Ramos (cell line): ENCODE measurements around the gene YIF1A.
"Not testable (repeated sequence)": the region's sequence is repeated elsewhere in the genome, so short reads cannot be mapped to it uniquely, and the experiment has no call there.

Experiments
- in situ Hi-C: fragments of 300-500 bp; cut with MboI; formaldehyde crosslinking; loops from one replicate; pipeline ENCODE4 v1.14.3; 2022; ENCODE audit warnings: low sequenced_read_pairs; ENCODE audit not compliant: unreplicated experiment

YIF1A gene

DNA sequence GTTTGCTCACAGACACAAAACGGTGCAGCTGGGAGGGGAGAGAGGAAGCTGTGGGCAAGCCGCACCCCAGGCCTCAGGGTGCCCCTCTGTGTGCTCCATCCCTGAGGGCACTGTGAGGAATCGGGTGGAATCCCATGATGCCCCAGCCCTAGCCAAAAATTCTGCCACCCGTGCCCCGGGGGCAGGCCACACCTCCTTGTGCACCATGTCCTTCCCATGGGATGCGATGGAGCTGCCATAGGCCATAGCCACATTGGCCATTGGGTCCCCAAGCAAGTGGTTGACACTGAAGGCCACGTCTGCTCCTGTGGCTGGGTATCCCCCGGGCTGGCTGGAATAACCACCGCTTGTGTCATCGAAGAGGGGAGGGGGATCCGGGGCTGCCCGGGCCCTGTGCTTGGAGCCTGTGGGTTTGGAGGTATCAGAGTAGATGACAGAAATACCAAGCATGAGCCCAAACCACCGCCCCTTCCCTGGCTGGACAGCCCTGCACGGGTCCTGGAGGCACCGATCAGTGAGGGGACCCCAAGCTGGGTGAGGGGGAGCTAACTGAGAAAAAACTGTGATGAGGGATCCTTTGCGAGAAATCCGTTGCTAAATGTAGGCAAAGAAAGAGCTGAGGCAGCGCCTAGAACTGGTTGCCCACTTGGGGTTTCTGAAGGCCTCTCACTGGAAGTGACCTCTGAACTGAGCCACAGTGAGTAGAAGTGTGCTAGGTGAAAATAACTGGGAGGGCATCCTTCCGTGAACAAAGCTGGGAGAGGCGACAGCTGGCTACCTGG, 863 bp downstream of the YIF1A start:
- in situ Hi-C loops = no loop called here

DNA sequence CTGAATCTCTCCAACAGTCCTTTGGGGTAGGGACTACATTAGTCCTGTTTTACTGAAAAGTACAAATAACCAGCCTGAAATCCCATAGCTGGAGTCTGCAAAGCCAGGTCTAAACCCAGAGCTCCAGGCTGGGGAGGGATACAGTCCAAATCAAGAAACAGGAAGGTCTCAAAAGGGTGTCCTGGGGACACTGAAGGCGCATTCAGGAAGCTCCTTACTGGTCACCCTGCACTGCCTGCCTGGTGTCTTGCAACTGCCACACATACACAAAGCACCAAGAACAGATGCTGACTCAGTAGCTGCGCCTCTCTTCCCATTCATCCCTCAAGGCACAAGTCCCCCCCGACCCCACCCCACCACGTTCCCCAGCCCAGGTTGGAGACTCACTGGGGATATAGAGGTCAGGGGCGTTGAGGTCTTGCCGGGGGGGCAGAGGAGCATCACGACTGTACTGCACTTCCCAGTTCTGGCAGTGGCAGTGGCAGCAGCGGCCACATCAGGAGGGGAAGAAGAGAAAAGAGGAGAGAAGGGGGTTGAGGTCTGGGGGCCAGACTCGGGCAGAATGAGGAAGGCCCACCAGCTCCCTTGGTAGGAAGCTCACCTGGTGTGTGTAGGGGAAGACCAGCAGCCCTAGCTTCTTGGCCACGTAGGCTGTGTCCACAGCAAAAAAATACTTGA, 1.6 kb downstream of the YIF1A start:
- in situ Hi-C loops = no loop called here

DNA sequence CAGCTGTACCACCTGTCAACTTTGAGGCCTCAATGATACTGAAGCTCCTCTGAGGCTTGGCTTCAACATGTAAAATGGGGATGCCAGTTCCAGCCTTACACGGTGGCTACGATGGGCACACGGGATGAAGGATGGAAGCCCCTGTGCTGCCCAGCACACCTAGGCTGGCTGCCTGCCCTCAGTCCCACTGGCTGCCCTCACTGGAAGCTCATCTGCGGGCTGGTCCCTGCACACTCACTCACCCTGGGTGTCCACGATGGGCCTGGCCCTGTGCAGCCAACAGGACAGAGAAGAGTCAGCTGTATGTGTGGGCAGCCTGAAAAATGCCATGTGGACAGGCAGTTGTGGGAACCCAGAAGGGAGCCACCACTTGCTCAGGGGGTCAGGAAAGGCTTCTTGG, 2.2 kb downstream of the YIF1A start:
- in situ Hi-C loops = no loop called here

DNA sequence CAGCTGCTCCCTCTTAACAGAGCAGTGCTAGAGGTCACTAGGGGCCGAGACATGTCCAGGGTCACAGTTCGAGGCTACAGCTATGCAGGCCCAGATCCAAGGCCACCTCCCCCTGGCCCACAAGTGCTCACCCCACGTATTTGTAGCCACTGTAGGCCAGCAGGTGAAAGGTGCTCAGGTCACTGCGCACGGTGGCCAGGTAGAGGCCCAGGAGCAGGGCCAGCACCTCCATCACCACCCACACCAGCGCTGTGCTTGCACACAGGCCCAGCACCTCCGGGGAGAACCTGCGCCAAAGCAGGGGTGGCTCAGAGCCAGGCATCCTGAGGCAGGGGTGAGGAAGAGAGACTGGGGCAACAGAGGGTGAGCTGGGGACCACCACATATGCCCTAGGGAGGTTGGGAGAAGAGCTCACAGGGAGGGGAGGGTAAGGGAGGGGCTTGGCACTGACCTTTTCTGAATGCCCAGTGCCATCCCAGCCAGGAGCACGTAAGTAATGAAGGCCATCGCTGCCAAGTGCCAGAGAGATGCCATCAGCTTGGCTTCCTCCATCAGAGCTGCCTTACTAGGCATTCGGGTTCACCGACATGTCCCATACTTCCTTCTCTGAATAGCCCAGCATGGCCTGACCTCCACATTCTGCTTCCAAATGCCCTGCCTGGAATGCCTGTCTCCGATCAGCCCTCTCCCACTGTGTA, 3.5 kb downstream of the YIF1A start:
- in situ Hi-C loops = no loop called here

- in situ Hi-C loops = no loop called here
Measured at GRCh38 chr11:66284526-66285078, 4.3 kb downstream of the YIF1A start.

GRCh38 chr11:66283461-66284105, 5.4 kb downstream of the YIF1A start:
- in situ Hi-C loops = no loop called here

DNA sequence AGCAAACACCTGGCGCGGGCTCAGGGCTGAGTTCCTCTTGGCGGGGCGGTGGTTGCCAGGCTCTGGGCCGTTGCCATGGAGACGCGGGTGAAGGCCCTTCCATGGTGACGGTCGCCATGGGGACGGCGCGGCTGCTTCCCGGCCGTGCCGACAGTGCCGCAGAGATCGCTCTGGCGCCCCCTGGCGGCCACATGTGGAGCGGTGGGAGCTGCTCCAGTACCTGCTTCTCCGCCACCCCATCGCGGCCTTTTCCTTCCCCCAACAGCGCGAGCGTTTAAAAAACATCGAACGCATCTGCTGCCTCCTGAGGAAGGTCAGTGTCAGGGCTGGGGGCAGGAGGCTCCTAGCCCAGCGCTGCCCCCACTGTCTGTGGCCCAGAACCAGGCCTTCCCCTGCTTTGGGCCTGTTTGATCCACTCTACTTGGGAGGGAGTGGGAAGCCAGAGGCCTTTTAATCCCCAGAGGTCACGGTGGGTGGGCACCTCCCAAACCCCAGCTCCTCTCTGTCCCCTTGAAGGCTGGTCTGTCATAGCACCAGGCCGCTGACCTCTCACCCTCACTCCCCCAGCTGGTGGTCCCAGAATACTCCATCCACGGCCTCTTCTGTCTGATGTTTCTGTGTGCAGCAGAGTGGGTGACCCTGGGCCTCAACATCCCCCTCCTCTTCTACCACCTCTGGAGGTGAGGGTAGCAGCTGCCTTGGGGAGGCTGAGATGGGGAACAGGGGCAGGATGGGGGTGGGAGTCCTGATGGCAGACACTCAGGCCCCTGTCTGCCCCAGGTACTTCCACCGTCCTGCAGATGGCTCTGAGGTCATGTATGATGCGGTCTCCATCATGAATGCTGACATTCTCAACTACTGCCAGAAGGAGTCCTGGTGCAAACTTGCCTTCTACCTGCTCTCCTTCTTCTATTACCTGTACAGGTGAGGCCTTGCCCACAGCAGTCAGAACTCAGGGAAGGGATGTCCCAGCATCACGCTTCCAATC, 6.2 kb downstream of the YIF1A start:
- in situ Hi-C loops = no loop called here

DNA sequence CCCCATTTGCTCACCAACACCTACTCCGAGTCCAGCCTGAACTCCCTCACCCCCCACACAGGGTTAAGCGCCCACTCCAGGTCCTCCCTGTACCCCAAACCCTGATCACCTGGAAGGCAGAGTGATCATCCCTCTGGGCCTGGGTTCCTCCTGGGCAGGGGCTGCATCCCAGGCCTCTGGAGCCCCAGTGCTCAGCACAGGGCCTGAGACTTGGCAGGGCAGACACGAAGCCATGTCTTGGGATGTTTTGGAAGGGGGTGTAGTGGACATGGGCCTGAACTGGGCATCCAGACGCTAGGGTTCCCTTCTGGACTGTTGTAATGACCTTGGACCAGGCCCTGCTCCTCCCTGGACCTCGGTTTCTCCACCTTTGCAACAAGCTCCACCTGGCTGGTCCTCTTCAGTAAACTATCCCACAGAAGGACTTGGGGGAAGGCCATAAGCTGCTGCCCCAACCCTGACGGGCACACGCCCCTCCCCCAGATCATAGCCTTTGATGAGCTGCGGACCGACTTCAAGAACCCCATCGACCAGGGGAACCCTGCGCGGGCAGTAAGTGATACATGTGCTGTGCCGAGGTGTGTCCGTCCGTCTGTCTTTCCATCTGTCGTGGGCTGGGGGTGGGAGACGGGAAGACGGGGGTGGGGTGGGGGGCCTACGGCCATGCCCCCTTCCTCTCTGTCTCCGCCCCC, 7.0 kb downstream of the YIF1A start:
- in situ Hi-C loops = no loop called here

GRCh38 chr11:66281001-66281400, 7.9 kb downstream of the YIF1A start:
- in situ Hi-C loops = no loop called here

- in situ Hi-C loops = no loop called here
Measured at GRCh38 chr11:66280428-66280827, 8.5 kb downstream of the YIF1A start.

DNA sequence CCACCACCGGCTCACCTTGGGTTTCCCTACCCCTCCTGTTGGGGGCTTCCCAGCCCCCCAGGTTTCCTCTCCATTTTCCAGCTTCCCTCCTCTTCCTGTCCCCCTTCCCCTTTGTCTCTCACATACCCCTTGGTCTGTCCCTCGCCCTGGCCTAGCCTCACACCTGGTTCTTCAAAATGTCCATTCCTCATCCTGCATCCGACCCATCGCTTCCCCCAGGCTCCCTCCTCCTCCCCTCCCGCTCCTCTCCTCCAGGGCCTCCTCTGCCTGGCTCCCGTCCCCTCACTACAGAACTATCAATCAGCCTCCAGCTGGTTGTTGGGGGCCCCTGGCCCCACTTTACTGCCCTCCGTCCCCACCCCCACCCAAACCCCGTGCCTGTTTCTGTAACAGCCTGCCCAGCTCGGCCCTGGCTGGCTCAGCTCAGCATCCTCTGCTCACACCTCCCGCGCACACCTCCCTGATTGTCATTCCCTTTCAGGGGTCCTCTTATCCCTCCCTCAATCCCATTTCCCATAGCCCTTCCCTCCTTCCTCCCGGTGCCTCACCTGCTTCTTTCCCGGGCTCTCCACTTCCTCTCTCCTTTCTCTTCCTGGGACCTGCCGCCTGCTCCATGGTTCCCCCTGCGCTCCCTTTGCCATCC, 9.7 kb downstream of the YIF1A start:
- in situ Hi-C loops = no loop called here

DNA sequence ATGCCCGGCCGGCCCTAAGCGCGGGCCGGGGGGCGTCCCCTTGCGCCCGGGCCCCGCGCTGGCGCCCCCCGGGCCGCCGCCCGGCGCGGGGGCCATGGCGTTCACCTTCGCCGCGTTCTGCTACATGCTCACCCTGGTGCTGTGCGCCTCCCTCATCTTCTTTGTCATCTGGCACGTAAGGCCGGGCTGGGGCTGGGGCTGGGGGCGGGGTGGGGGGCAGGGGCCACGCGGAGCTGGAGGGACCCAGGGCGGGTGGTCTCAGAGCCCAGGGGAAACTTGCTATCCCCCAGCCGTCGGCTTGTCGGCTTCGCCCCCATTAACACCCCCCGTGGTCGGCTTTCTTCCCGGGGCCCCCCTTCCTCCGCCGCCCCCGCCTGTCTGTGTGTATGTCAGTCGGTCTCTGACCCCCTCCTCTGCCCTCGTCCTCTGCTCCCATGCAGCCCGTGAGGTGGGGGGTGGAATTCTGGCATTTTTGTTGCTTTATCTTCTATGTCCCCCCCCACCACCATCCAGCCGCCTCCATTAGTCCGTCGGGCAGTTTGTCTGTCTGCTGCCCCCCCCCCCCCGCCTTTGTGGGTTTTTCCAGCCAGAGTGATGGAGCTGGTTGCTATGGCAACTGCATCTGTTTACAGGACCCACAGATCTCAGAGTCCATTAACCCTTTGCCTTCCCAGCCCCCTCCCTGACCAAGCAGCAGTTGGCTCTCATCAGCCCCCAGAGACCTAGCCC, 10.4 kb downstream of the YIF1A start:
- in situ Hi-C loops = no loop called here

- in situ Hi-C loops = no loop called here
Measured at GRCh38 chr11:66277471-66278362, 11.2 kb downstream of the YIF1A start, which contains the start of gene CNIH2. Gene CNIH2, plus strand, starts transcription at chr11:66278175. Its CDS starts 282 bp downstream, at chr11:66278457.

- in situ Hi-C loops = not testable (repeated sequence)
Measured at GRCh38 chr11:66277064-66277463, 11.9 kb downstream of the YIF1A start.

DNA sequence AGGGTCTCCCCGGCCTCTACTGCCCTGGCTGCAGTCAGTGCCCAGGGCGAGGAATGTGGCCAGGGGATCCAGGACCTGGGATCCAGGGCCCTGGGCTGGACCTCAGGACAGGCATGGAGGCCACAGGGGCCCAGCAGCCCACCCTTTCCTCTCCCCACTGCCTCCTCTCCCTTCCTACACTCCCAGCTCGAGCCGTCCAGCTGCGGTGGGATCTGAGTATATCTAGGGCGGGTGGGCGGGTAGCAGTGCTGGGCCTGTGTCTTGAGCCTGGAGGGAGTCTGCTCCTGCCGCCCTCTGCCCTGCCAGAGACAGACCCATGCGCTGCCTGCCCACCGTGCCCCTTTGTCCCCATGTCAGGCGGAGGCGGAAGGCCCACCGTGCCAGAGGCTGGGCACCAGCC, 12.3 kb downstream of the YIF1A start:
- in situ Hi-C loops = not testable (repeated sequence)

- in situ Hi-C loops = no loop called here
Measured at GRCh38 chr11:66275984-66276612, 12.8 kb downstream of the YIF1A start.
